Activated effector memory CD4-positive, alpha-beta T cell treated with anti-CD3 and anti-CD28 coated beads, Interleukin-2, amount 50 U/mL, for 16 hours (primary cell): ENCODE results near the gene AK3.

ENCODE experiments used
- DNase-seq: peaks from one replicate; pipeline ENCODE4 v3.0.0-alpha.2; 2020

The AK3 gene

DNA sequence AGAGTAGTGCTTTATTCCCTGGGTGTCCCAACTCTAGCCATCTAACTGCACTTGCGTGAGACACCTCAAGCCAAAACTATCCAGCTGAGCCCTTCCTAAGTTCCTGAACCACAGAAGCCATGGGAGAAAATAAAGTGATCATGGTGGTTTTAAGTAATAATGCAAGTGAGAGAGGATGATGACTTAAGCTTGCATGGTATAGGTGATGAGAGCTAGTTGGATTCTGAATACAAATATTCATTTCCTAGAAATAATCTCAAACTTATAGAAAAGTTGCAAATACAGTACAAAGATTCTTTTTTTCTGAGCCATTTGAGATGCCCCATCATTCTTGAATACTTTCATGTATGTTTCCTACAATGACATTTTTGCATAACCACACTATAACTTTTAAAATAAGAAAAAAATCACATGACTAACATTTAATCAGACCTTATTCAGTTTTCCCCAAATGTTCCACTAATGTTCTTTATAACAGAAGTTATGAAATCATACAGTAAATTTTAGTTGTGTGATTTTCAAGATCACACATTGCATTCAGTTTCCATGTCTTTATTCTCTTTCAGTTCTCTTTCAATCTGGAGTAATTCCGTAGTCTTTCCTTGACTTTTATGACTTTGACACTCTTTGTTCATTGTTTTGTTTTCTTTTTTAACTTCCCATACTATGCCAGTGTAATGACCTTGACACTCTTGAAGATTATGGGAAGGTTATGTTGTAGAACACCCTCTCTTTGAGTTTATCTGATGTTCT is 5.5 kb upstream of the AK3 start:
- DNase-seq, result no peak

GRCh38 chr9:4743131-4743875 is 2.3 kb upstream of the AK3 start:
- DNase-seq, result no peak

GRCh38 chr9:4742246-4742645 is 1.2 kb upstream of the AK3 start:
- DNase-seq, result no peak

DNA sequence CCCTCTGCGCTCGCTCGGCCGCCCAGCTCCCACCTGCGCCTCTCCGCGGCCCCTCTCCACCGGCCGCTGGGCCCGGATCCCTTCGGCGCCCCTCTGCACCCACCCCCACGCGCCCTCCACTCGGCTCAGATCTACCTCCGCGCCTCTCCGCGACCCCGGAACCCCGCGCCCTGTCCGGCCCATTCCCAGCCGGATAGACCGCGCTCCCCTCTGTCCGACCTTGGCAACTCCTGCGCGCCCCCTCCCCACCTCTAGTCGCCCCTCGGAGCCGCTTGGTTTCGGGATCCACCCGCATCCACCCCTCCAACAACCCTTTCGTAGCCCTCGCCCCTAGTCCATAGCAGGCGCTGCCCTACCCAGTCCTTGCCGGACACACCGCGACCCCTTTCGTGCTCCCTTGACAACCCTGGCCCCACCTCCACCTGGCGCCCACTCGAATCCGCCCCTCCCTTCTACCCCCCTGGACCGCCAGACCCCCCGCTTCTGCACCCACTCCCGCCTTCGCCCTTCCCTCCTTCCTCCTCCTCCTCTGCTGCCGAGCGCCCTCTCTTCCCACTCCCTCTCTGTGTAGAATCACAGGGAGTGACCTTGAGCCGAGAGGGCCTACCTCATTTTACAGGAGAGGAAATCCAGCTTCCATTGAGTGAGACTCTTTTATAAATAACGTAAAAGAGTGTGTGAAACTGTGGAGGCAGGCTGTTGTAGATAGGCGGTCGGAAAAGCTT is 525 bp upstream of the AK3 start:
- no peak for DNase-seq

- no peak for DNase-seq
Measured at GRCh38 chr9:4740388-4740637, 689 bp downstream of the AK3 start.

DNA sequence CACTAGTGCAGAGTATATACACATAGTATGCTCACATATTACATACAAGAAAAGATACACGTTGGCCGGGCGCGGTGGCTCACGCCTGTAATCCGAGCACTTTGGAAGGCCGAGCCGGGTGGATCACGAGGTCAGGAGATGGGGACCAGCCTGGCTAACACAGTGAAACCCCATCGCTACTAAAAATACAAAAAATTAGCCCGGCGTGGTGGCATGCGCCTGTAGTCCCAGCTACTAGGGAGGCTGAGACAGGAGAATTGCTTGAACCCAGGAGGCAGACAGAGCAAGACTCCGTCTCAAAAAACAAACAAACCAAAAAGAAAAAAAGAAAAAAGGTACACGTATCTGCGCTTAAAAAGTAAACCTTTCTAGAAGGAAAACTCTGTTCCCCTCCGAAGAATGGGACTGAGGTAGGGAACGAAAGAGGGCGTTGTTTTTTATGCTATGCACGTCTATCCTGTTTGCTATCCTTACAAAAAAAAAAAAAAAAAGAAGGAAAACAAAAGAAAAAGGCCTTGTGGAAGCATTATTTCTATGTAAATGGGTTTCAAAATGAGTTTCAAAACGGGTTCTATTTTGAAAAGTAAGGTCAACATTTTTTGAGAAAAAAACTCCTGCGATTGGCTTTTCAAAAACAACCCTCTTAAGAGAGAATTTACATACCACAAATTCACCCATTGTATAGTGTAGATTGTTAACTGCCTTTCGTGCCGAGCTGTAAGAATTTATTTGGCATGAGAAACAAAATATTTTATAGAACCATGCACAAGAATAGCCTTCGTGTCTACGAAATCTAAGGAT is 1.2 kb downstream of the AK3 start:
- no peak for DNase-seq

DNA sequence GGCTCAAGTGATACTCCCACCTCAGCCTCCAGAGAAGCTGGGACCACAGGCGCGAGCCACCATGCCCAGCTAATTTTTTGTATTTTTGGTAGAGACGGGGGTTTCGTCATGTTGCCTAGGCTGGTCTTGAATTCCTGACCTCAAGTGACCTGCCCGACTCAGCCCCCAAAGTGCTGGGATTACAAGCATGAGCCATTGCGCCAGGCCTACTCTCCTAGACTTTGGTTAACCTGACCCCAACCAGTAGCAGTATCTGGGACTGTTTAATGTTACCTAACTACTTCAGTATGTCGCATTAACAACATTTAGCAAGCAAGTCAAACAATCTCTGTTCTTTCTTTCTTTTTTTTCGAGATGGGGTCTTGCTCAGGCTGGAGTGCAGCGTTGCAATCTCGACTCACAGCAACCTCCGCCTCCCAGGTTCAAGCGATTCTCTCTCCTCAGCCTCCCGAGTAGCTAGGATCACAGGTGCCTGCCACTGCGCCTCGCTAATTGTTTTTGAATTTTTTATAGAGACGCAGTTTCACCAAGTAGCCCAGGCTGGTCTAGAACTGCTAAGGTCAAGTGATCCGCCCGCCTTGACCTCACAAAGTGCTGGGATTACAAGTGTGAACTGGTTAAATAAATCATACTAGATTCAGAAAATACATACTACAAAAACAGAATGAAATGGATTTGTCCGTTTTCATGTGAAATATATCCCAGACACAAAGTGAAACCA is 2.0 kb downstream of the AK3 start:
- DNase-seq, result no peak

- no peak for DNase-seq
Measured at GRCh38 chr9:4734150-4734549, 6.9 kb downstream of the AK3 start.

GRCh38 chr9:4732890-4733289 is 8.1 kb downstream of the AK3 start:
- DNase-seq, result no peak

DNA sequence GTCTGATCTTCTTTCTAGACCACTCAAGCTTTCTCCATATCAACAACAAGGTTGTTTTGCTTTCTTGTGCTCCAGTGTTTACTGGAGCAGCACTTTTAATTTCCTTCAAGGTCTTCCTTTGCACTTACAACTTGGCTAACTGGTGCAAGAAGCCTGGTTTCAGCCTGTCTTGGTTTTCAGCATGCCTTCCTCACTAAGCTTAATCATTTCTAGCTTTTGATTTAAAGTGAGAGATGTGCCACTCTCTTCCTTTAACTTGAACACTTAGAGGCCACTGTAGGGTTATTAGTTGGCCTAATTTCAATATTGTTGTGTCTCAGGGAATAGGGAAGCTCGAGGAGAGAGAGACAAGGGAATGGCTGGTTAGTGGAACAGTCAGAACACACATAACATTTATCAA is 13.4 kb downstream of the AK3 start:
- no peak for DNase-seq

DNA sequence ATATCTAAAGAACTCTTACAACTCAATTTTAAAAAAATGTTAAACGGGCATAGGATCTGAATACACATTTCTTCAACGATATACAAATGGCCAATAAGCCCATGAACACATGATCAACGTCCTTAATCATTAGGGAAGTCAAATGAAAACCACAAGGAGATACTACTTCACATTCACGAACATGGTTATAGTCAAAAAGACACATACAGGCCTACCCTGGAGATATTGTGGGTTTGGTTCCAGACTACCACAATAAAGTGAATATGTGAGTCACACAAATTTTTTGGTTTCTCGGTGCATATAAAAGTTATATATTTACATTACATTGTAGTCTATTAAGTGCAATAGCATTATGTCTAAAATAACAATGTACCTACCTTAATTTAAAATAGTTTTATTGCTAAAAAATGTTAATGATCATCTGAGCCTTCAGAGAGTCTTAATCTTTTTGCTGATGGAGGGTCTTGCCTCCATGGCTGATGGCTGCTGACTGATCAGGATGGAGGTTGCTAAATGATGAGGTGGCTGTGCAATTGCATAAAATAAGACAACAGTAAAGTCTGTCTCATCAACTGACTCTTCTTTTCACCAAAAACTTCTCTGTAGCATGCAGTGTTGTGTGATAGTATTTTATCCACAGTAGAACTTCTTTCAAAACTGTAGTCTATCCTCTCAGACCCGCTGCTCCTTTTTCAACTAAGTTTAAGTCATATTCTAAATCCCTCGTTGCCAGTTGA is 15.1 kb downstream of the AK3 start:
- no peak for DNase-seq

GRCh38 chr9:4721736-4722135 is 19.3 kb downstream of the AK3 start:
- no peak for DNase-seq

- no peak for DNase-seq
Measured at GRCh38 chr9:4718911-4719310, 22.1 kb downstream of the AK3 start.

GRCh38 chr9:4717815-4718214 is 23.2 kb downstream of the AK3 start:
- DNase-seq, result no peak

- no peak for DNase-seq
Measured at GRCh38 chr9:4716163-4716562, 24.8 kb downstream of the AK3 start.

DNA sequence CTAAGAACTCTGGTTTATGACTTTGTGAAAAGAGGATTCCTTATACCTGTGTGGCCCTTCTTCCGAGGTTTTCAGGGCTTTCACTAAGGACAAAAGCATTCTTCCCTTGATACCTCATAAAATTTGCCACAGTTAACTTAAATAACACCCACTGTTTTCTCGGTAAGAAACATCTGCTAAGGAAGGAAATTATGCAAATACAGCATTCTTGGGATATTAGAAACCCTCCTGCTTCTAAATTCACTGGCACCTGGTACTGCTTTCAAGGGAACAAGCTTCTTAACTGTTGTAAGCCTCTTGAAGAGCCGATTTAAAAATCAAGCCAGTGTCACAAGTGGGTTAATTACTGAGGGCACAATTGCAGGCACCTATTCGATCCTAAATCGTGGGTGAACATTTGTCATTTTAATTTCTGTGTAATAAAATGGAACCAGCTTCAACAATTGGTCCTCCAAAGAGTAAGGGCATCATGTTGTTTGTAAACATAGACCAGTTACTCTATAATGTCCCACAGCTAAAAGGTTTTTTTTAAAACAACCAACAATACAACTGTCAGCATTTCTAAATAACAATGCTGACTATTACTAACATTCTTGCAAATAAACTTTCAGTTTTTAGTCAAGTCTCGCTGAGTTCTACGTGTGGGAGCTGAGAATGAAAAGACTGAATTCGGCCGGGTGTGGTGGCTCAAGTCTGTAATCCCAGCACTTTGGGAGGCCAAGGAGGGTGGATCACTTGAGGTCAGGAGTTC is 26.6 kb downstream of the AK3 start:
- no peak for DNase-seq

- no peak for DNase-seq
Measured at GRCh38 chr9:4713849-4714248, 27.2 kb downstream of the AK3 start.

DNA sequence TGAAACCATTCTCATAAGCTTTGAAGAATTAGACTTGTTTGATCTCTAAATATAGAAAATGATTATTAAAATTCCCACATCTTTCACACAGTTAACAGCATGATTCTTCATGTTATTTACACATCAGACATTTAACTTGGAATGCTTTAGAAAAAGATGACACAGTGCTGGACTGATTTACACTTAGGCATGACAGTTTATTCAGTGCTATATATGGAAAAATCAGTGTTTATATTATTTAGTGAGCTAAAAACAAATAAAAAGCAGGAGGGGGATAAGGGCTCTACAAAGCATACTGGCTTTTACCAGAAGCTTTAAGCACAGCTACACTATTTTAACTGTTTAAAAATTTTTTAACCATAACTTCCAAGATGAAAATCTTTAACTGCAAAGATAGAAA is 31.6 kb downstream of the AK3 start:
- no peak for DNase-seq

GRCh38 chr9:4706971-4707622 is 33.9 kb downstream of the AK3 start:
- DNase-seq, result no peak

- DNase-seq, result no peak
Measured at GRCh38 chr9:4706021-4706420, 35.0 kb downstream of the AK3 start.

DNA sequence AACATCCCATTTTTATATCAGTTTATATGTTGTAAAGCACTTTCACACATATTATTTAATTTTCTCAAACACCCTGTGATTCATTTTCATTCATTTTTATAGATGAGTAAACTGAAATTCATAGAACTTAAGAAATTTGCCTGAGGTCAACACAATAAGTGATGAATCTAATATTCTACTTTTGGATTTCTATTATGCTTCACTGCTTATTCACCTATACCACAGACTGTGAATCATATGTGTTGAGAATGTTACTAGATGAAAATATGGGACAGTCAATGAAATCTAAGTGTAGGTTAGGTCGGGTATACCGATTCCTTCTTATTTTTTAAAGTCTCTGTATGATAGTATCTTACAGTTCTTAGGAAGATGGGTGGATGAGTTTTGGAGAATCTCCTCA is 36.9 kb downstream of the AK3 start:
- no peak for DNase-seq
